ENCODE measurements around the gene RNF41.

RNF41 gene

DNA sequence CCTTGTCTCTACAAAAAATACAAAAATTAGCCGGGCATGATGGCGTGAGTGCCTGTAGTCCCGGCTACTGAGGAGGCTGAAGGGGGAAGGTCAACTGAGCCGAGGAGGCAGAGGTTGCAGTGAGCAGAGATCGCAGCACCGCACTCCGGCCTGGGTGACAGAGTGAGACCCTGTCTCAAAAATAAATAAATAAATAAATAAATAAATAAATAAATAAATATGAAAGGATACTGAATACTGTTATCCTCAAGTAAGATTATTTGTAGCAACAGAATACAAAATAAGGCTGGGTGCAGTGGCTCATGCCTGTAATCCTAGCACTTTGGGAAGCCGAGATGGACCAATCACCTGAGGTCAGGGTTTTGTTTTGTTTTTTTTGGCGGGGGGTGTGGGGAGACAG is 1.9 kb downstream of the RNF41 start:
- ATAC-seq, result no peak
- TF ChIP-seq OSR1 (CRISPR knock-in tag; IDR thresholded peaks at IDR 0.05), result no peak
- no peak for TF ChIP-seq TOX (CRISPR knock-in tag; IDR thresholded peaks at IDR 0.05; ENCODE audit: borderline replicate concordance)
- TF ChIP-seq, protein P1, sequence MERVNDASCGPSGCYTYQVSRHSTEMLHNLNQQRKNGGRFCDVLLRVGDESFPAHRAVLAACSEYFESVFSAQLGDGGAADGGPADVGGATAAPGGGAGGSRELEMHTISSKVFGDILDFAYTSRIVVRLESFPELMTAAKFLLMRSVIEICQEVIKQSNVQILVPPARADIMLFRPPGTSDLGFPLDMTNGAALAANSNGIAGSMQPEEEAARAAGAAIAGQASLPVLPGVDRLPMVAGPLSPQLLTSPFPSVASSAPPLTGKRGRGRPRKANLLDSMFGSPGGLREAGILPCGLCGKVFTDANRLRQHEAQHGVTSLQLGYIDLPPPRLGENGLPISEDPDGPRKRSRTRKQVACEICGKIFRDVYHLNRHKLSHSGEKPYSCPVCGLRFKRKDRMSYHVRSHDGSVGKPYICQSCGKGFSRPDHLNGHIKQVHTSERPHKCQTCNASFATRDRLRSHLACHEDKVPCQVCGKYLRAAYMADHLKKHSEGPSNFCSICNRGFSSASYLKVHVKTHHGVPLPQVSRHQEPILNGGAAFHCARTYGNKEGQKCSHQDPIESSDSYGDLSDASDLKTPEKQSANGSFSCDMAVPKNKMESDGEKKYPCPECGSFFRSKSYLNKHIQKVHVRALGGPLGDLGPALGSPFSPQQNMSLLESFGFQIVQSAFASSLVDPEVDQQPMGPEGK (CRISPR knock-in tag; IDR thresholded peaks at IDR 0.05; ENCODE audit: borderline replicate concordance), result no peak

DNA sequence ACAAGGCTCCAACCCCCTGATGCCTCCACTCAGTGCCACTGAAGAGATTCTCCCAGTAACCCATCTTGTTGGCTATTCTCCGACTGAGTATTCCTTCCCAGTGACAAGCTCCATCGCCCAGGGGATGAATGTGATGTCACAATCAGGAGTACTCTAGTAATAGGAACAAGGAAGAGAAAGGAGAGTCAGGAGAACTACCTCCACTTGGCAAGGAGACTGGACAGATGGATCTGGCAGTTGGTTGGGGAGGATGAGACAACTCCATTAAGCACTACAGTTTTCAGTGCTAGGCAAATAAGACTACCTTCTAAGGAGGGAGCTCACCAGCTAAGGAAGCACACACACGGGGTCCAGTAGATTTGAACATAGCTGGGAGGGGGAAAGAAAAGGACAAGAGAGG is 5.3 kb downstream of the RNF41 start:
- TF ChIP-seq CSDC2 (CRISPR knock-in tag; IDR thresholded peaks at IDR 0.05) (no peak), TOX (CRISPR knock-in tag; IDR thresholded peaks at IDR 0.05; ENCODE audit: borderline replicate concordance) (no peak), ZFP30 (CRISPR knock-in tag; IDR thresholded peaks at IDR 0.05) (no peak), PPARA (CRISPR knock-in tag; IDR thresholded peaks at IDR 0.05; ENCODE audit: borderline replicate concordance) (no peak), ESRRG (CRISPR knock-in tag; IDR thresholded peaks at IDR 0.05) (no peak), OSR1 (CRISPR knock-in tag; IDR thresholded peaks at IDR 0.05) (no peak)
- TF ChIP-seq, protein P2, sequence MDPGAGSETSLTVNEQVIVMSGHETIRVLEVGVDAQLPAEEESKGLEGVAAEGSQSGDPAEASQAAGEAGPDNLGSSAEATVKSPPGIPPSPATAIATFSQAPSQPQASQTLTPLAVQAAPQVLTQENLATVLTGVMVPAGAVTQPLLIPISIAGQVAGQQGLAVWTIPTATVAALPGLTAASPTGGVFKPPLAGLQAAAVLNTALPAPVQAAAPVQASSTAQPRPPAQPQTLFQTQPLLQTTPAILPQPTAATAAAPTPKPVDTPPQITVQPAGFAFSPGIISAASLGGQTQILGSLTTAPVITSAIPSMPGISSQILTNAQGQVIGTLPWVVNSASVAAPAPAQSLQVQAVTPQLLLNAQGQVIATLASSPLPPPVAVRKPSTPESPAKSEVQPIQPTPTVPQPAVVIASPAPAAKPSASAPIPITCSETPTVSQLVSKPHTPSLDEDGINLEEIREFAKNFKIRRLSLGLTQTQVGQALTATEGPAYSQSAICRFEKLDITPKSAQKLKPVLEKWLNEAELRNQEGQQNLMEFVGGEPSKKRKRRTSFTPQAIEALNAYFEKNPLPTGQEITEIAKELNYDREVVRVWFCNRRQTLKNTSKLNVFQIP (CRISPR knock-in tag; IDR thresholded peaks at IDR 0.05; ENCODE audit: borderline replicate concordance, low read depth), result no peak
- TF ChIP-seq, protein P3, sequence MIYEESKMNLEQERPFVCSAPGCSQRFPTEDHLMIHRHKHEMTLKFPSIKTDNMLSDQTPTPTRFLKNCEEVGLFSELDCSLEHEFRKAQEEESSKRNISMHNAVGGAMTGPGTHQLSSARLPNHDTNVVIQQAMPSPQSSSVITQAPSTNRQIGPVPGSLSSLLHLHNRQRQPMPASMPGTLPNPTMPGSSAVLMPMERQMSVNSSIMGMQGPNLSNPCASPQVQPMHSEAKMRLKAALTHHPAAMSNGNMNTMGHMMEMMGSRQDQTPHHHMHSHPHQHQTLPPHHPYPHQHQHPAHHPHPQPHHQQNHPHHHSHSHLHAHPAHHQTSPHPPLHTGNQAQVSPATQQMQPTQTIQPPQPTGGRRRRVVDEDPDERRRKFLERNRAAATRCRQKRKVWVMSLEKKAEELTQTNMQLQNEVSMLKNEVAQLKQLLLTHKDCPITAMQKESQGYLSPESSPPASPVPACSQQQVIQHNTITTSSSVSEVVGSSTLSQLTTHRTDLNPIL (CRISPR knock-in tag; IDR thresholded peaks at IDR 0.05; ENCODE audit: low read depth), result no peak
- TF ChIP-seq, protein P1 (CRISPR knock-in tag; IDR thresholded peaks at IDR 0.05; ENCODE audit: borderline replicate concordance), result no peak
- TF ChIP-seq, protein P4, sequence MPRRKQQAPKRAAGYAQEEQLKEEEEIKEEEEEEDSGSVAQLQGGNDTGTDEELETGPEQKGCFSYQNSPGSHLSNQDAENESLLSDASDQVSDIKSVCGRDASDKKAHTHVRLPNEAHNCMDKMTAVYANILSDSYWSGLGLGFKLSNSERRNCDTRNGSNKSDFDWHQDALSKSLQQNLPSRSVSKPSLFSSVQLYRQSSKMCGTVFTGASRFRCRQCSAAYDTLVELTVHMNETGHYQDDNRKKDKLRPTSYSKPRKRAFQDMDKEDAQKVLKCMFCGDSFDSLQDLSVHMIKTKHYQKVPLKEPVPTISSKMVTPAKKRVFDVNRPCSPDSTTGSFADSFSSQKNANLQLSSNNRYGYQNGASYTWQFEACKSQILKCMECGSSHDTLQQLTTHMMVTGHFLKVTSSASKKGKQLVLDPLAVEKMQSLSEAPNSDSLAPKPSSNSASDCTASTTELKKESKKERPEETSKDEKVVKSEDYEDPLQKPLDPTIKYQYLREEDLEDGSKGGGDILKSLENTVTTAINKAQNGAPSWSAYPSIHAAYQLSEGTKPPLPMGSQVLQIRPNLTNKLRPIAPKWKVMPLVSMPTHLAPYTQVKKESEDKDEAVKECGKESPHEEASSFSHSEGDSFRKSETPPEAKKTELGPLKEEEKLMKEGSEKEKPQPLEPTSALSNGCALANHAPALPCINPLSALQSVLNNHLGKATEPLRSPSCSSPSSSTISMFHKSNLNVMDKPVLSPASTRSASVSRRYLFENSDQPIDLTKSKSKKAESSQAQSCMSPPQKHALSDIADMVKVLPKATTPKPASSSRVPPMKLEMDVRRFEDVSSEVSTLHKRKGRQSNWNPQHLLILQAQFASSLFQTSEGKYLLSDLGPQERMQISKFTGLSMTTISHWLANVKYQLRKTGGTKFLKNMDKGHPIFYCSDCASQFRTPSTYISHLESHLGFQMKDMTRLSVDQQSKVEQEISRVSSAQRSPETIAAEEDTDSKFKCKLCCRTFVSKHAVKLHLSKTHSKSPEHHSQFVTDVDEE (CRISPR knock-in tag; IDR thresholded peaks at IDR 0.05), result no peak
- ATAC-seq, result no peak

DNA sequence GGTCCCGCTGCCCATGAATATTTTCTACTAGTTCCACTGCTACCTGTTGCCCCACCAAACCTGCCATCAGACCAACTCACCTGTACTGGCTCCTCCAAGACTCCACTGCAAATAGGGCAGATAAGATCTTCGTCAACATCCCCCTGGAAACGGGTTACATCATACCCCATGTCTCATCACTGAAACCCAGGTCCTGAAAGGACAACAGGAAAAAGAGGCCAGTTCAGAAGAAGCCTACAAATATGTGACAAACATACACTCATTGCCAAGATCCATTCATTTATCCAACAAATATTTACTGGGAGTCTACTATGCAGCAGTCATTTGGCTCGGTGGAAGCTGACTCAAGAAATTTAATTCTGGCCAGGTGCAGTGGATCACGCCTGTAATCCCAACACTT is 7.8 kb downstream of the RNF41 start:
- no peak for ATAC-seq
- TF ChIP-seq RARB (CRISPR knock-in tag; IDR thresholded peaks at IDR 0.05) (no peak), ARNTL (CRISPR knock-in tag; IDR thresholded peaks at IDR 0.05; ENCODE audit: borderline replicate concordance, low read depth) (no peak), SNAI2 (CRISPR knock-in tag; IDR thresholded peaks at IDR 0.05) (no peak), TOX (CRISPR knock-in tag; IDR thresholded peaks at IDR 0.05; ENCODE audit: borderline replicate concordance) (no peak), ZFP30 (CRISPR knock-in tag; IDR thresholded peaks at IDR 0.05) (no peak), TCF4 (CRISPR knock-in tag; IDR thresholded peaks at IDR 0.05; ENCODE audit: borderline replicate concordance) (no peak), ESRRG (CRISPR knock-in tag; IDR thresholded peaks at IDR 0.05) (no peak), ZC3H10 (CRISPR knock-in tag; IDR thresholded peaks at IDR 0.05) (no peak), BACH2 (CRISPR knock-in tag; IDR thresholded peaks at IDR 0.05; ENCODE audit: borderline replicate concordance) (no peak), ZNF70 (CRISPR knock-in tag; IDR thresholded peaks at IDR 0.05) (no peak), PPARA (CRISPR knock-in tag; IDR thresholded peaks at IDR 0.05; ENCODE audit: borderline replicate concordance) (no peak), OSR1 (CRISPR knock-in tag; IDR thresholded peaks at IDR 0.05) (no peak)
- TF ChIP-seq, protein P4 (CRISPR knock-in tag; IDR thresholded peaks at IDR 0.05), result no peak
